NCI-H510A treated with DMSO at 0.1 percent for 48 hours (cell line): Measurements from ENCODE around the gene SCFD2.
"Not testable (repeated sequence)": the region's sequence is repeated elsewhere in the genome, so short reads cannot be mapped to it uniquely, and the experiment has no call there.

ENCODE experiments used
- DNase-seq: peaks from one replicate; lab custom pipeline; 2025; lab: John Stamatoyannopoulos, UW

Gene SCFD2

DNA sequence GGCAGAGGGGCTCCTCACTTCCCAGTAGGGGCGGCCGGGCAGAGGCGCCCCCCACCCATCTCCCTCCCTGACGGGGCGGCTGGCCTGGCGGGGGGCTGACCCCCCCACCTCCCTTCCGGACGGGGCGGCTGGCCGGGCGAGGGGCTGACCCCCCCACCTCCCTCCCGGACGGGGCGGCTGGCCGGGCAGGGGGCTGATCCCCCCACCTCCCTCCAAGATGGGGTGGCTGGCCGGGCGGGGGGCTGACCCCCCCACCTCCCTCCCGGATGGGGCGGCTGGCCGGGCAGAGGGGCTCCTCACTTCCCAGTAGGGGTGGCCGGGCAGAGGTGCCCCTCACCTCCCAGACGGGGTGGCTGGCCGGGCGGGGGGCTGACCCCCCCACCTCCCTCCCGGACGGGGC, 128.1 kb downstream of the SCFD2 start:
- DNase-seq = not testable (repeated sequence)

DNA sequence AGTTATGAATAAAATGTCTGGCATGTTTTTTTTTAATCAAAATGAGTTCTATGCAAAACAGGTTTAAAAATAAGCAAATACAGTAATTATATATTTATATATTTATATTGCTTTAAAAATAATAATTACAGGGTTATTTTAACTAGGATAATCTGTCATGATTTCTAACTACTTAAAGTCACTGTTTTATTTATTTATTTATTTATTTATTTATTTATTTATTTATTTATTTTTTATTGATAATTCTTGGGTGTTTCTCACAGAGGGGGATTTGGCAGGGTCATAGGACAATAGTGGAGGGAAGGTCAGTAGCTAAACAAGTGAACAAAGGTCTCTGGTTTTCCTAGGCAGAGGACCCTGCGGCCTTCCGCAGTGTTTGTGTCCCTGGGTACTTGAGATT, 129.2 kb downstream of the SCFD2 start:
- not testable (repeated sequence) for DNase-seq

DNA sequence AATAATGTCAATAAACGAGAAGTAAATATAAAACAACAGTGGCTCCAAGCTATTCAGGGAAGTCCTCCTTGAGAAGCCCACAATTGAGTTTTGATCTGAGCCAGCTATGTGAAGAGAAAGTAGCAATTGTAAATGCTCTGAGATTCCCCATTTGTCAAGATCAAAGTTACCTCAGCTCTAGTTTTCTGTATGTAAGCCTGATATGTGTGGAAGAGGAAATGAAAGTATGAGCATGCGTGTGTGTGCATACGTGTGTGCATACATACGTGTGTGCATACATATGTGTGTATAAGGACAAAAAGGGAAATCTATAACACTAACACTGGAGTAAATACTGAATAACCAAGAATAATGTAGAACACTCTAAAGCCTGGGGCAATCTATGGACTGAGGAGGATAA, 130.3 kb downstream of the SCFD2 start:
- no peak for DNase-seq

DNA sequence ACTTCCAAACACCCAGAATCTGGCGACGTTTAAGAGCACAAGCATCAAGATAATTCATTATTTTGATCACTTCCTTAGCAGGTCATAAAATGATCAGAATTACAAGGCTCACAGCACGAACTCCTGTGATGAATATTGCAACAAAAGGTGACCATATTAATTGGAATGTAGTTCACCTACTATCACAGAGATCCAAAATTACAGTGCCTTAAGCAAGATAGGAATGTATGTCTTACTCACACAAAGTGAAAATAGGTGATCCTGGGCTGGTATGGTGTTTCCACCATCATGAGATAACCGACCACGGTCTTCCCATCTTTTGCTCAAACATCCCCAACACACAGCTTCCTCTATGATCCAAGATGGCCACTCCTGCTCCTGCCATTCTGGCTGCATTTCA, 131.2 kb downstream of the SCFD2 start:
- DNase-seq = no peak

DNA sequence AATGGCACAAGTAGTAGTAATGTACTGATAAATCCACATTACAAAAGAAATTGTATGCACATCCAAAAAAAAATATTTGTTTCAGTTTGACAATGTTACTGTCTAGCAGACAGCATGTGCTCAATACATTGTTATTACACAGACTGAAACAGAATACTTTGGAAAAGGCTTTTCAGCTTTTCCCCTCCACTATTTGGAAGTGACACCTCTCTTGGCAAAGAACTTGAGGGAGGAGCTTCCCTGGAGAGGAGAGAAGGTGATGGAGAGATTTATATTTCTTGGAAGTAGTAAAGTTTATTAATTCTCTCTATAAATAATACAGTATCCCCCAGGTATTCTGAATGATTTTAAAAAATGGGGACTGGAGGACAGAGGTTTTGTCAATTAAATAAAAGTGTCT, 131.8 kb downstream of the SCFD2 start:
- no peak for DNase-seq

- no peak for DNase-seq
Measured at GRCh38 chr4:53233114-53233795, 132.6 kb downstream of the SCFD2 start.

GRCh38 chr4:53232371-53232770, 133.5 kb downstream of the SCFD2 start:
- no peak for DNase-seq

DNA sequence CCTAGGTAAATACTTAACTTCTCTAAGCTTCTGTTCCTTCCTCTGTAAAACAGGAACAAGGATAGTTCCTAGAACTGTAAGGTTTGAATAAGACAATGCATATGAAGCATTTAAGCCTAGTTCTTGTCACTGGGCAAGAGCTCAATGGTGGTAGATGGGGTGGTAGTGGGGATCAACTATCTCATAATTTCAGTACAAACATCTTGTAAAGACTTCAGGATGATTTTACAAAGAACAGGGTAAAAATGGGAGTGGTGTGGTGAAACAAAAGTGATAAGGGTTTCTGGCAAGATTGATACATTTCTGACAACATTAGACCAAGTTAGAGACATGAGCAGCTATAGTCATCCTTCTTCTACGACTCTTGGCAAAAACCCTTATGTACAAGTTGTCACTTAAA, 137.8 kb downstream of the SCFD2 start:
- DNase-seq = no peak

DNA sequence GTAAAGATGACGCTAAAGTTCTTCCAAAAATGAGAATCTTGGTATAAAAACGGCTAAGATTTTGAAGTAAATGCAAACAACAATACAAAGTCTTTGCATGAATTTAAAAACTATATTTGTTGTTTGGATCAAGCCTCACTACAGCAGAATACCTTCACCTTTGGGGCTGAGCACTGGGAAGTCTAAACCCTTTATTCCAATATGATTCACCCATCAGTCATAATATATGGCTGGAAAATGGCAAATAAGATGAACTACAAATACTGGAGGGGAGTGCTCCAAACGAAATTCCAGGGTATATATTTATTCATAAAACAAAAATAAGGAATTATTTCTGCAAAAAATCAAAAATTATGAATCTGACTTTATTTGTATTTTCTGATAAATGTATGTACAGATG, 138.4 kb downstream of the SCFD2 start:
- no peak for DNase-seq

DNA sequence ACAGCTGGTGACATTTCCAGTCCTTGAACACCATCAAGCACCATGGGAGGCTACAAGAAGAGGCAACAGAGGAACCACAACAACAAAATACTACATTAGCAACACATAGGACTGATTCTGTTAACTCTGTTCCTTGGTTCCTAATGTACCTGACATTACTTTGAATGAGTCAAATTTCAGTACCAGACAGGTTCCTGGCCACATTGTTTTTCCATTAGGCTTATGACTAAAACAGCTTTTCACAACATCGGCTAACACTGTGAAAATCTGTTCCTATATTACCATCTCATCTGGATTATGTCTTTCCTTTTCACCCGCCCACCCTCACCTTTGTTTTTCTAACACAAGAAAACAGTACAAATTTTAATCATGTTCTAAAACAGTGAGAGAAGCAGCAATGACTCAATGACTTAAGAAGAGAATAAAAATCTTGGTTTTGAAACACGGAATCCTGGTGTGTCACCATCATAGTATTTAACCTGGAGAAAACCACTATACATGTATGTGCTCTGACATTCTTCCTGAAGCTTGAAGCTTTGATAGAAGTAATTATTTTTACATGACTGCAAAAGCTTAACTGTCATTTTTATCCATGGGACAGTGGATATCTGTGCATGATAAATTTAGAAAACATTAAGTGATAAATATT, 143.9 kb downstream of the SCFD2 start:
- no peak for DNase-seq

DNA sequence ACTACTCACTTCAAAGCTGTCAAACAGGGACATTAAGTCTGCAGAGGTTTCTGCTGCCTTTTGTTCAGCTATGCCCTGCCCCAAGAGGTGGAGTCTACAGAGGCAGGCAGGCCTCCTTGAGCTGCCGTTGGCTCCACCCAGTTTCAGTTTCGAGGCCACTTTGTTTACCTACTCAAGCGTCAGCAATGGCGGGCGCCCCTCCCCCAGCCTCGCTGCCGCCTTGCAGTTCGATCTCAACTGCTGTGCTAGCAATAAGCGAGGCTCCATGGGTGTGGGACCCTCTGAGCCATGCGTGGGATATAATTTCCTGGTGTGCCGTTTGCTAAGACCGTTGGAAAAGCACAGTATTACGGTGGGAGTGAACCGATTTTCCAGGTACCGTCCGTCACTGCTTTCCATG, 146.7 kb downstream of the SCFD2 start:
- DNase-seq = not testable (repeated sequence)

DNA sequence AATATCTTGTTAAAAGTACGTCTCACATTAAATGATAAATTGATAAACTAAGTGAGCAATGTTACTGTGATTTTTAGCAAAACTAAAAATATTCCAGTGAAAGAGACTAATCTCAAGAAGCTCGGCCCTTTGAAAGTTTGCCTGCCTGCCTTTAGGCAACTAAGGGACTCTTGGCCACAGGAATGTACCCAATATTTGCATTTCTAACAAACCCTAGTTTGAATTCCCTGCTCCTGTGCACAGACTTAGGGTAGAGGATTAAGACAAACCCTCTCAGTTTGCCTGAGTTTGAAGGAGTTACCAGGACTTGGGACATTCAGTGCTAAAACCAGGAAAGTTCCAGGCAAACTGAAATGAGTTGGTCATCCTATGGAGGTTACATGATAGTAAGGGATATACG, 157.1 kb downstream of the SCFD2 start:
- no peak for DNase-seq

DNA sequence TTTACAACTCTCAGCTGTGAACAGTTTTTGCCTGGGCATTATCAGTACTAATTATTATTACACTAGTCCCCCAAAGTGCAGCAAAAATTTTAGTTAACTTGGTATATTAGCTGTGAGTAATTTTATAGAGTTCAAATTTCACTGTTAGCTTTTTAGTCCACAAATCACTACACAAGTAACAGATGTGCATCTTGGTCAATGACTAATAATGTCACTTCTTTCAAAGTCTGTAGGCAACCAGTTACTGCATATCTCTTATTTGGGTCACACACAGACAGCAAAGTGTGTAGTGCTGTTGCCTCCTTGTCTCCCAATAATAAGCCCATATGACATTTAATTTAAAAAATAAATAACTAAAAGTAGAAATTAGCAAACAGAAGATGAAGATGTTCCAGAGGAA, 159.9 kb downstream of the SCFD2 start:
- DNase-seq = no peak

GRCh38 chr4:53199356-53199755, 166.5 kb downstream of the SCFD2 start:
- DNase-seq = no peak

GRCh38 chr4:53197772-53198142, 168.1 kb downstream of the SCFD2 start:
- no peak for DNase-seq

- DNase-seq = peak; percentile 81
Measured at GRCh38 chr4:53196882-53197771, 168.7 kb downstream of the SCFD2 start.

- no peak for DNase-seq
Measured at GRCh38 chr4:53195815-53196661, 169.8 kb downstream of the SCFD2 start.

DNA sequence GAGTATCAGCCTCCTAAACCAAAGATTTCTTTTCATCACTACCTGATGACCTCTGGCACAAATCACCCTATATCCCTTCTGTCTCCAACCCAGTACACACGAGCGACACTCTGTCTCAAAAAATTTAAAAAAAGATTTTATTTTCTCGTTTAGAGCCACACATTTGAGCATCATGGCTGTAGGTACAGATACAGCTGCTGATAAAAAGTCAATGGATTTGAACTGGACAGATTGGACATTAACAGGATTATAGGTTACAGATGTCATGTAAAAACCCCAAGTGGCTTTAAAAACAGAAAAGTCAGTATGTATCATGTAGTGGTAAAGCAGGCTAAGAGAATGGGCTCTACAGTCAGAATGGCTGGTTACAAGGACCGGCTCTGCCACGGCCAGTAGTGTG, 171.1 kb downstream of the SCFD2 start:
- no peak for DNase-seq

GRCh38 chr4:53193111-53193510, 172.8 kb downstream of the SCFD2 start:
- DNase-seq = no peak

DNA sequence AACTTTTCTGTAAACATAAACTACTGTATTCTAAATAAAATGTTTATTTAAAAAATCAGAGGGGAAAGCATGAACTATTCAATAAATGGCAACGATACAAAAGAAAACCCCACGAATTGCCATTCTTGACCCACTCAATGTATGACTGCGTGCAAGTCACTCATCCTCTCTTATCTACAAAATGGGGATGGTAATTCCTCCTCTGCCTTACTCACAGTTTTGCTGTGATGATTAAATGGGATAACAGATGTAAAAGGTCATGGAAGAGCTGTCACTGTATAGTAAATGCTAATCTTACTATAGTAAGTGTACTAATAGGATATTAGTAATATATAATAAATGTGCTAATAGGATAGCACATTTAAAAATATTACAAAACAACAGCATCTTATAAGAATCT, 173.4 kb downstream of the SCFD2 start:
- no peak for DNase-seq

DNA sequence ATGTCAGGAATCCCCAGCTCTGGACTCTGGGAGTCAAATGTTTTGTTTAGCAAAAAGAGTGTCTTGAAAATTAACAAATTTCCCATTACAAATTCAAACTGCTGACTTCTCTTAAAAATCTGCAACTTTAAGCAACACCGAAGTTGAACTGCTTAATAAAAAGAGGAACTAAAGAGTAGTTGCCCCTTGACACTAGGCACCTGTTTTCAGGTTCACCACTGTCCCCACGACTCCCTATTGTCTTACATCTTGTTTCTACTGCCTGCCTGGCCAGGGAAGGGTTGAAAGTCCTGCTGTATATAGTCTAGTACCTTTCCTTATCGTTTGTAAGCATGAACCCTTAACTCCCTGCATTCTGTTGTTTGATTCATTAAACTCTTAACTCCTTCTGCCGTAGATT, 173.9 kb downstream of the SCFD2 start:
- DNase-seq = no peak

- DNase-seq = no peak
Measured at GRCh38 chr4:53189011-53189410, 176.8 kb downstream of the SCFD2 start.
